HCT116 (cell line): ENCODE results near the gene CENPC. TPM values are rescaled to one million over a fixed set of nuclear protein-coding genes. Genes with fewer than 3 reads are reported as not detected.

ENCODE experiments used
- ATAC-seq: fragments of 200-7000 bp; cut with Tn5 transposase; 2 replicates; pipeline ENCODE4 v1.9.1; 2020; ENCODE audit warnings: mild to moderate bottlenecking, moderate library complexity
- BruUV-seq: library from RNA; stranded (reverse); fragments of 400-500 nt; replicated peaks from 2 replicates; lab custom pipeline; 2021; lab: Mats Ljungman, UMichigan
- CTCF ChIA-PET: fragments of 300-600 bp; sonication (Branson Sonifier 250); formaldehyde crosslinking; loops from one replicate; lab custom pipeline; 2021; ENCODE audit warnings: antibody characterized with exemption; lab: Charles Lee
- POLR2A ChIA-PET: fragments of 300-600, 350-600 bp; sonication (Branson Sonifier 250); formaldehyde crosslinking; loops from one replicate; lab custom pipeline; 2021; ENCODE audit warnings: antibody characterized with exemption; lab: Charles Lee
- RAD21 ChIA-PET, 2 experiments: fragments of 300-600 bp; sonication (Branson Sonifier 250); formaldehyde crosslinking; loops; one replicate each; lab custom pipeline; 2023; ENCODE audit warnings: low total read pairs in 2 of 2; ENCODE audit not compliant: uncharacterized antibody in 2 of 2, unreplicated experiment in 2 of 2, low non-redundant PET in 1 of 2; lab: Charles Lee
- DNase-seq: peaks from one replicate; pipeline ENCODE4 v3.0.0-alpha.2; 2010; ENCODE audit warnings: low read depth, low spot score
- H2AFZ ChIP-seq: fragments of 200-600 bp; shearing (Covaris generic), sonication (generic); 2 replicates; pipeline ENCODE4 v1.6.1; 2017; ENCODE audit warnings: low read depth, mixed run types, mixed read lengths, antibody characterized with exemption, low read length; ENCODE audit not compliant: poor library complexity, severe bottlenecking
- H3K27ac ChIP-seq: 2 replicates; pipeline ENCODE4 v1.5.1; 2012; ENCODE audit warnings: low read depth, low read length
- H3K27me3 ChIP-seq: fragments of 200-600 bp; sonication (generic); 2 replicates; pipeline ENCODE4 v1.6.1; 2016; ENCODE audit warnings: mixed run types, low read length, mixed read lengths; ENCODE audit not compliant: insufficient read depth
- H3K36me3 ChIP-seq, 2 experiments: fragments of 200-500 bp in 1 of 2; fragments of 200-600 bp in 1 of 2; sonication (Bioruptor generic) in 1 of 2; sonication (generic) in 1 of 2; 2 replicates each; pipeline versions ENCODE4 v1.5.1 to v1.6.1; 2014 to 2016; ENCODE audit warnings: low read length in 2 of 2, inconsistent platforms in 1 of 2, mixed read lengths in 1 of 2, mixed run types in 1 of 2; ENCODE audit not compliant: insufficient read depth in 2 of 2, control insufficient read depth in 1 of 2
- H3K4me1 ChIP-seq, 2 experiments: fragments of 200-600 bp in 1 of 2; sonication (generic) in 1 of 2; 2 replicates each; pipeline versions ENCODE4 v1.5.1 to v1.6.1; 2012 to 2017; ENCODE audit warnings: low read length in 2 of 2, inconsistent platforms in 1 of 2, mild to moderate bottlenecking in 1 of 2, mixed read lengths in 1 of 2, mixed run types in 1 of 2, moderate library complexity in 1 of 2; ENCODE audit not compliant: insufficient read depth in 2 of 2, control insufficient read depth in 1 of 2
- H3K4me2 ChIP-seq: fragments of 200-600 bp; sonication (generic); 2 replicates; pipeline ENCODE4 v1.6.1; 2017; ENCODE audit warnings: mixed run types, low read length, mixed read lengths
- H3K4me3 ChIP-seq, 2 experiments: fragments of 200-600 bp in 1 of 2; sonication (generic) in 1 of 2; replicated peaks in 1 of 2; 2 replicates each; pipeline ENCODE4 v1.5.1; 2011 to 2016; ENCODE audit warnings: low read length in 2 of 2, control low read depth in 1 of 2, low read depth in 1 of 2, mild to moderate bottlenecking in 1 of 2, mixed read lengths in 1 of 2, mixed run types in 1 of 2
- H3K79me2 ChIP-seq: fragments of 200-600 bp; sonication (generic); 2 replicates; pipeline ENCODE4 v1.6.1; 2017; ENCODE audit warnings: mild to moderate bottlenecking, mixed run types, low read length, moderate library complexity, mixed read lengths; ENCODE audit not compliant: insufficient read depth
- H3K9ac ChIP-seq: fragments of 200-600 bp; sonication (generic); 2 replicates; pipeline ENCODE4 v1.6.1; 2016; ENCODE audit warnings: low read length, mixed read lengths
- H3K9me2 ChIP-seq: fragments of 200-600 bp; sonication (generic), shearing (Covaris generic); 2 replicates; pipeline ENCODE4 v1.6.1; 2017; ENCODE audit warnings: mixed run types, mild to moderate bottlenecking, moderate library complexity; ENCODE audit not compliant: insufficient read depth
- H3K9me3 ChIP-seq, 2 experiments: fragments of 200-500 bp in 1 of 2; fragments of 200-600 bp in 1 of 2; sonication (Bioruptor generic) in 1 of 2; sonication (generic) in 1 of 2; 2 replicates each; pipeline ENCODE4 v1.6.1; 2014 to 2017; ENCODE audit warnings: low read length in 2 of 2, mixed read lengths in 2 of 2, inconsistent platforms in 1 of 2, low read depth in 1 of 2, mild to moderate bottlenecking in 1 of 2, mixed run types in 1 of 2, moderate library complexity in 1 of 2; ENCODE audit not compliant: control insufficient read depth in 1 of 2, insufficient read depth in 1 of 2
- H4K20me1 ChIP-seq: fragments of 200-600 bp; sonication (generic), shearing (Covaris generic); 2 replicates; pipeline ENCODE4 v1.6.1; 2017; ENCODE audit warnings: mixed run types, mild to moderate bottlenecking, moderate library complexity; ENCODE audit not compliant: insufficient read depth
- CBX3 ChIP-seq: IDR thresholded peaks from 2 replicates; pipeline ENCODE4 v1.6.1; 2012; ENCODE audit warnings: low read depth
- CTCF ChIP-seq, 3 experiments: fragments of 200-600 bp in 1 of 3; sonication (generic) in 1 of 3; IDR thresholded peaks in 2 of 3; conservative IDR thresholded peaks in 1 of 3; 2 replicates each; pipeline ENCODE4 v1.5.1; 2012 to 2017; ENCODE audit warnings: low read depth in 2 of 3, low read length in 2 of 3, antibody characterized with exemption in 1 of 3, borderline replicate concordance in 1 of 3, control low read depth in 1 of 3, mild to moderate bottlenecking in 1 of 3, mixed read lengths in 1 of 3, mixed run types in 1 of 3, moderate library complexity in 1 of 3; ENCODE audit not compliant: insufficient read depth in 1 of 3
- EGR1 ChIP-seq: IDR thresholded peaks from 2 replicates; pipeline ENCODE4 v1.6.1; 2012; ENCODE audit warnings: low read depth
- ELF1 ChIP-seq: IDR thresholded peaks from 2 replicates; pipeline ENCODE4 v1.6.1; 2012; ENCODE audit warnings: low read depth, borderline replicate concordance
- EZH2 ChIP-seq: fragments of 200-600 bp; sonication (generic); IDR thresholded peaks from 2 replicates; pipeline ENCODE4 v1.6.1; 2017; ENCODE audit warnings: antibody characterized with exemption, mixed run types
- FOSL1 ChIP-seq: IDR thresholded peaks from 2 replicates; pipeline ENCODE4 v1.6.1; 2012; ENCODE audit warnings: low read depth
- MAX ChIP-seq: IDR thresholded peaks from 2 replicates; pipeline ENCODE4 v1.6.1; 2012
- RAD21 ChIP-seq: IDR thresholded peaks from 2 replicates; pipeline ENCODE4 v1.6.1; 2012; ENCODE audit warnings: low read depth, mild to moderate bottlenecking
- SP1 ChIP-seq: IDR thresholded peaks from 2 replicates; pipeline ENCODE4 v1.6.1; 2012; ENCODE audit warnings: low read depth
- ZBTB33 ChIP-seq: IDR thresholded peaks from 2 replicates; pipeline ENCODE4 v1.6.1; 2011; ENCODE audit warnings: mild to moderate bottlenecking, low read length, moderate library complexity; ENCODE audit not compliant: insufficient replicate concordance; ENCODE audit errors: extremely low read depth
- ZFX ChIP-seq: fragments of 450-650 bp; IDR thresholded peaks from 2 replicates; pipeline ENCODE4 v1.6.1; 2017
- ZNF274 ChIP-seq: fragments of 200-500 bp; sonication (Bioruptor generic); IDR thresholded peaks from 2 replicates; pipeline ENCODE4 v1.6.1; 2014; ENCODE audit warnings: mild to moderate bottlenecking, low read depth, low read length, inconsistent platforms
- intact Hi-C: fragments of 100-400 bp; cut with micrococcal nuclease; formaldehyde crosslinking; loops from 2 replicates; pipeline ENCODE4 v1.10.0; 2022
- total RNA-seq: library from RNA; stranded (reverse); gene quantifications from one replicate; pipeline ENCODE4 v1.2.1, GENCODE V29; 2021; ENCODE audit not compliant: unreplicated experiment

CENPC gene
- total RNA-seq, 1 experiment from 2014 or later = 15.4 TPM

DNA sequence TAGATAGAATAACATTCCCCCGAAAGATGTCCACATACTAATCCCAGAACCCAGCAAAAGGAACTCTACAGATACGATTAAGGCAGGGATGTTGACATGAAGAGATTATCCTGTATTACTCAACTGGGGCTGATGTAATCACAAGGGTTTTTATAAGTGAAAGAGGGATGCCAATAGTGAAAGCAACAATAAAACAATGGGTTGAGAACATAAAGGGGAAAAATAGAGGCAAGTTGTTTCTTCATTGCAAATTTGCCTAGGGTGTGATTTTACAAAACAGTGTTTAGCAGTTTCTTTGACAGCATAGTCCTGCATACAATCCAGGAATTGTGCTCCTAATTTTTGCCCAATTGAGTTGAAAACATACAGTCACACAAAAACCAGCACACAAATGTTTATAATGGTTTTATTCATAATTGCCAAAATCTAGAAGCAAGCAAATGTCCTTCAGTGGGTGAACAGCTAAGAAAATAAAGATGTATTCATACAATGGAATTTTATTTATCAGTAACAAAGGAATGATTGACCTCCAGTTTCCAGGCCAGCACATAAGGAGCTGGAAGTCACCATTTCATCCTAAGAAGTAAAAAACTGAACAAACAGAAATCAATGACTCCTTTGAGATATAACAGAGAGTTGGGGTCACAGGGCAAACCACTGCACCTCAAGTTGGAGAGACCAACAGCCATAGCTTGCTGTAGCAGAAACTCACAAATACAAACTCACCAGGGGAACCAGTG, 107.2 kb downstream of the CENPC start:
- Histone ChIP-seq H3K9ac (no peak overlapping the region), H2AFZ (no peak overlapping the region), H4K20me1 (no peaks in the 10 kb centered on the region), H3K9me2 (no peaks in the 10 kb centered on the region), H3K4me3 (no peak overlapping the region), H3K4me1 (no peaks in the 10 kb centered on the region), H3K4me2 (no peak overlapping the region), H3K36me3 (no peaks in the 10 kb centered on the region), H3K27me3 (no peaks in the 10 kb centered on the region), H3K27ac (no peak overlapping the region), H3K9me3 (no peaks in the 10 kb centered on the region), H3K79me2 (no peaks in the 10 kb centered on the region)
- POLR2A ChIA-PET = no interaction called here
- intact Hi-C loops = no loop called here
- ATAC-seq (no peak), DNase-seq (no peak)
- CTCF ChIA-PET = no interaction called here
- no peak for TF ChIP-seq ELF1
- no peak for TF ChIP-seq FOSL1
- TF ChIP-seq MAX = no peak
- TF ChIP-seq ZBTB33 = no peak
- TF ChIP-seq SP1 = no peak
- no peak for TF ChIP-seq EZH2
- TF ChIP-seq RAD21 = no peak
- TF ChIP-seq CTCF (IDR thresholded peaks at IDR 0.05 in 2 of 3, conservative IDR thresholded peaks at IDR 0.05 in 1 of 3; ENCODE audit: borderline replicate concordance in 1 of 3, insufficient read depth in 1 of 3, low read depth in 2 of 3, low read length in 2 of 3) = no peak
- no peak for TF ChIP-seq CBX3
- no peak for TF ChIP-seq EGR1
- no peak for TF ChIP-seq ZFX
- no peak for TF ChIP-seq ZNF274
- RAD21 ChIA-PET = no interaction called here
- no TSS peak for BruUV-seq
